MM.1S (cell line): Measurements from ENCODE around the gene CHCHD10.

Experiments used
- DNase-seq: peaks from one replicate; pipeline ENCODE4 v3.0.0-alpha.2; 2015
- H2AFZ ChIP-seq: fragments of 300-600 bp; sonication (generic); 2 replicates; pipeline ENCODE4 v1.6.0; 2016; ENCODE audit warnings: antibody characterized with exemption, low read length
- H3F3A ChIP-seq: fragments of 300-600 bp; sonication (generic); 2 replicates; pipeline ENCODE4 v1.6.1; 2016; ENCODE audit warnings: mild to moderate bottlenecking, antibody characterized with exemption, low read length, moderate library complexity, mixed read lengths; ENCODE audit not compliant: insufficient read depth
- H3K27ac ChIP-seq: fragments of 300-600 bp; sonication (generic); 2 replicates; pipeline ENCODE4 v1.5.1; 2016; ENCODE audit warnings: mild to moderate bottlenecking, low read length
- H3K27me3 ChIP-seq: fragments of 300-600 bp; sonication (generic); replicated peaks from 2 replicates; pipeline ENCODE4 v1.6.0; 2016; ENCODE audit warnings: low read length; ENCODE audit not compliant: insufficient read depth
- H3K36me3 ChIP-seq: fragments of 300-600 bp; sonication (generic); replicated peaks from 2 replicates; pipeline ENCODE4 v1.6.1; 2016; ENCODE audit warnings: mild to moderate bottlenecking, low read length, mixed read lengths; ENCODE audit not compliant: insufficient read depth
- H3K4me1 ChIP-seq: fragments of 300-600 bp; sonication (generic); 2 replicates; pipeline ENCODE4 v1.6.1; 2016; ENCODE audit warnings: low read length, mixed read lengths
- H3K4me2 ChIP-seq: fragments of 300-600 bp; sonication (generic); 2 replicates; pipeline ENCODE4 v1.6.0; 2016; ENCODE audit warnings: low read depth, low read length
- H3K4me3 ChIP-seq: fragments of 300-600 bp; sonication (generic); 2 replicates; pipeline ENCODE4 v1.5.1; 2016; ENCODE audit warnings: low read length, mixed read lengths
- H3K79me2 ChIP-seq: fragments of 300-600 bp; sonication (generic); 2 replicates; pipeline ENCODE4 v1.6.1; 2016; ENCODE audit warnings: mixed run types, low read length, mixed read lengths
- H3K9ac ChIP-seq: fragments of 300-600 bp; sonication (generic); 2 replicates; pipeline ENCODE4 v1.6.1; 2016; ENCODE audit warnings: low read length, mixed read lengths
- H3K9me2 ChIP-seq: fragments of 300-600 bp; sonication (generic); replicated peaks from 2 replicates; pipeline ENCODE4 v1.6.1; 2016; ENCODE audit warnings: mild to moderate bottlenecking, low read length, mixed read lengths; ENCODE audit not compliant: insufficient read depth
- H3K9me3 ChIP-seq: fragments of 300-600 bp; sonication (generic); replicated peaks from 2 replicates; pipeline ENCODE4 v1.6.1; 2016; ENCODE audit warnings: mild to moderate bottlenecking, low read length, mixed read lengths; ENCODE audit not compliant: insufficient read depth
- H4K20me1 ChIP-seq: fragments of 300-600 bp; sonication (generic); 2 replicates; pipeline ENCODE4 v1.6.1; 2016; ENCODE audit warnings: mild to moderate bottlenecking, low read length, moderate library complexity, mixed read lengths; ENCODE audit not compliant: insufficient read depth
- EZH2 ChIP-seq: fragments of 300-600 bp; sonication (generic); optimal IDR thresholded peaks from 2 replicates; pipeline ENCODE3; 2017; ENCODE audit warnings: low read depth, mild to moderate bottlenecking, antibody characterized with exemption, low read length, mixed read lengths
- EZH2phosphoT487 ChIP-seq: fragments of 300-600 bp; sonication (generic); IDR thresholded peaks from 2 replicates; pipeline ENCODE4 v1.6.1; 2018; ENCODE audit warnings: antibody characterized with exemption, low read length
- TF ChIP-seq, protein P1 (sequence below): fragments of 300-600 bp; sonication (generic); IDR thresholded peaks from 2 replicates; pipeline ENCODE4 v1.5.1; 2016; ENCODE audit warnings: antibody characterized with exemption, low read length, mixed read lengths

CHCHD10 gene

DNA sequence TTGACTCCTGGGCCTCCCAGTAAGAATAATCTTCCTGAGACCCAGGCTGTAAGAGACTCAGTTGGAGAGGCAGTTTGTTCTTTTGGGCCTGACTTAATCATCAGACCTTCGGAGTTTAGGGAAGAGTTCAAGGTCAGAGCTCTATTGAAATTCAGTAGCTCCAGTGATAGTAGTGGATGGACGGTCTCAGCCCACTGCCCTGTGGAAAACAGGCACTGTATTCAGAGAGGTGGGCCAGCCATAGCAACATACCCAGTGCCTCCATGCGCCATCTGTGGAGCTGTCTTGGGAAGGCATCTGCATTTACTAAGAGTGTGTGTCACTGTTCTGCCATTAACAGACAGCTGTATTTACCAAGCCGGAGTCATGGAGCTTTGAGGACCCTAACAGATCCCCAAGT, 21.9 kb upstream of the CHCHD10 start:
- no peak overlapping the region for H3K4me2 ChIP-seq
- no peak overlapping the region for H3K27ac ChIP-seq
- H3K4me1 ChIP-seq, result peaks cover 18% of the 10 kb centered on the region; the same call in 1 of the 2 replicates
- peaks cover 62% of the 10 kb centered on the region for H3K79me2 ChIP-seq
- H2AFZ ChIP-seq, result no peak overlapping the region
- H4K20me1 ChIP-seq, result no peaks in the 10 kb centered on the region
- TF ChIP-seq EZH2 (no peak), EZH2phosphoT487 (no peak)
- TF ChIP-seq, protein P1, sequence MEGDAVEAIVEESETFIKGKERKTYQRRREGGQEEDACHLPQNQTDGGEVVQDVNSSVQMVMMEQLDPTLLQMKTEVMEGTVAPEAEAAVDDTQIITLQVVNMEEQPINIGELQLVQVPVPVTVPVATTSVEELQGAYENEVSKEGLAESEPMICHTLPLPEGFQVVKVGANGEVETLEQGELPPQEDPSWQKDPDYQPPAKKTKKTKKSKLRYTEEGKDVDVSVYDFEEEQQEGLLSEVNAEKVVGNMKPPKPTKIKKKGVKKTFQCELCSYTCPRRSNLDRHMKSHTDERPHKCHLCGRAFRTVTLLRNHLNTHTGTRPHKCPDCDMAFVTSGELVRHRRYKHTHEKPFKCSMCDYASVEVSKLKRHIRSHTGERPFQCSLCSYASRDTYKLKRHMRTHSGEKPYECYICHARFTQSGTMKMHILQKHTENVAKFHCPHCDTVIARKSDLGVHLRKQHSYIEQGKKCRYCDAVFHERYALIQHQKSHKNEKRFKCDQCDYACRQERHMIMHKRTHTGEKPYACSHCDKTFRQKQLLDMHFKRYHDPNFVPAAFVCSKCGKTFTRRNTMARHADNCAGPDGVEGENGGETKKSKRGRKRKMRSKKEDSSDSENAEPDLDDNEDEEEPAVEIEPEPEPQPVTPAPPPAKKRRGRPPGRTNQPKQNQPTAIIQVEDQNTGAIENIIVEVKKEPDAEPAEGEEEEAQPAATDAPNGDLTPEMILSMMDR, result no peak
- H3K9me3 ChIP-seq, result no peaks in the 10 kb centered on the region
- peaks cover 8% of the 10 kb centered on the region; the same call in 1 of the 2 replicates for H3K36me3 ChIP-seq
- peaks cover 15% of the 10 kb centered on the region for H3F3A ChIP-seq
- H3K9me2 ChIP-seq, result no peaks in the 10 kb centered on the region
- no peak for DNase-seq
- H3K27me3 ChIP-seq, result no peaks in the 10 kb centered on the region
- H3K4me3 ChIP-seq, result no peak overlapping the region
- H3K9ac ChIP-seq, result no peak overlapping the region

GRCh38 chr22:23789121-23789520, 21.3 kb upstream of the CHCHD10 start:
- Histone ChIP-seq H2AFZ (no peak overlapping the region), H3F3A (peaks cover 15% of the 10 kb centered on the region), H3K27me3 (no peaks in the 10 kb centered on the region), H3K27ac (no peak overlapping the region), H3K4me1 (peaks cover 18% of the 10 kb centered on the region; the same call in 1 of the 2 replicates), H3K36me3 (peaks cover 6% of the 10 kb centered on the region; the same call in 1 of the 2 replicates), H4K20me1 (no peaks in the 10 kb centered on the region), H3K4me3 (no peak overlapping the region), H3K9me2 (no peaks in the 10 kb centered on the region), H3K9ac (no peak overlapping the region), H3K79me2 (peaks cover 62% of the 10 kb centered on the region), H3K9me3 (no peaks in the 10 kb centered on the region), H3K4me2 (no peak overlapping the region)
- TF ChIP-seq, protein P1, result no peak
- TF ChIP-seq EZH2 (no peak), EZH2phosphoT487 (no peak)
- DNase-seq, result no peak

DNA sequence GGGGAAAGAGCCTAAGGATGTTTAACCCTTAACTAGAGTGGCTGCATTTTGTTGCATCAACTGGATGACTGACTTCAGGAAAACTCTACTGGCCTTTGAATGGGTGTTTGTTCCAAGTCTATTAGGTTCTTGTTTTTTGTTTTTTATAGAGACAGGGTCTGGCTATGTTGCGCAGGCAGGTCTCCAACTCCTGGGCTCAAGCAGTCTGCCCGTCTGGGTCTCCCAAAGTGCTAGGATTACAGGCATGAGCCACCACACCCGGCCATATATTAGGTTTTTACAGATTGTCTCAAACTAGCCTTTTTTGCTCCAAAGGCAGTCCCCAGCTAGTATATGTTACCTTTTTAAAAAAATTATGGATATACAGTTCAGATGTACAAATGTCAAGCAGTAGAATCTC, 20.1 kb upstream of the CHCHD10 start:
- H3K27ac ChIP-seq, result peak overlapping the region; percentile 95; the same call in 1 of the 2 replicates
- no peaks in the 10 kb centered on the region for H4K20me1 ChIP-seq
- no peaks in the 10 kb centered on the region for H3K27me3 ChIP-seq
- no peaks in the 10 kb centered on the region for H3K9me3 ChIP-seq
- 0 out of 2 replicates have a peak overlapping the region, but pooled peaks have one; percentile 65 for H2AFZ ChIP-seq
- peaks cover 15% of the 10 kb centered on the region for H3F3A ChIP-seq
- H3K4me3 ChIP-seq, result peak overlapping the region; percentile 77
- peaks cover 56% of the 10 kb centered on the region for H3K79me2 ChIP-seq
- DNase-seq, result no peak
- TF ChIP-seq EZH2phosphoT487 (no peak), EZH2 (no peak)
- TF ChIP-seq, protein P1, result no peak
- H3K9ac ChIP-seq, result peak overlapping the region; percentile 99; the same call in 1 of the 2 replicates
- no peaks in the 10 kb centered on the region for H3K36me3 ChIP-seq
- peaks cover 18% of the 10 kb centered on the region; the same call in 1 of the 2 replicates for H3K4me1 ChIP-seq
- no peaks in the 10 kb centered on the region for H3K9me2 ChIP-seq
- peak overlapping the region; percentile 100 for H3K4me2 ChIP-seq
